Measurements from ENCODE around the gene DDX27.

DNA sequence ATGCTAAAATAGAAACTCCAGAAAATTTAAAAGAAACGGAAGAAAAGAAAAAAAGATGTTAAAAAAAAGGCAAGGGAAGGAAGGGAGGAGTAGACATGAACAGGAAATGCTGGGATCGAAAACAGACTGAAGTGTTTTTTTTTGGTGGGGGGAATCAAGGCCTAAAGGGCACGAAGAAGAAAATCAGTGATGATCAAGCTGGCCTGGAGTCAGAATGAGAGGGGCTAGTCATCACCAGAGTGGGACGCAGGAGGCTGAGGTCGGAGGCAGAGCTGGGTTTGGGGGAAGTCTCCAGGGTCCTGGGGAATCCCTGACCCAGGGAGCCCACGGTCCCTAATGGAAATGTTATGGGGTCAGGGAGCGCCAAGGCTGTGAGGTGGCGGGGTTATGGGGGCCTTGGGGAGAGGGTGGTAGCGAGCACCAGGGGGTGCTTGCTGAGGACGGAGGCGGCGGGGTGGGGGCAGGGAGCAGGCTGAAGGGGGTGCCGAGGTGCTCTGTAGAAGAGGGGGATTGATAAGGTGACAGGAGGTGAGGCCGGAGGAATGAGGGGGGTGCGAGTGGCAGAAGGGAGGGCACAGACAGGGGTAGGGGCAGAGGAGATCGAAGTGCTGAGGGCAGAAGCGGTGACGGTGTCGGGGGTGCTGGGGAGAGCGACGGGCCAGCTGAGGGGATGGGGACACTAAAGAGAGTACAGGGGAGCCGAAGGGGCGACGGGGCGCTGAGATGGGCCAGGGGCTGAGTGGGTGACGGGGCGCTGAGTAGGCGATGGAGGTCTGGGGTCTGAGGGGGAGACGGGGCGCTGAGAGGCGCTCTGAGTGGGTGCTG lies 58.0 kb downstream of the DDX27 start:
- TF ChIP-seq POLR2A (IDR thresholded peaks at IDR 0.05): no peak
- TF ChIP-seq EP300 (IDR thresholded peaks at IDR 0.05): no peak

Data from ovary (tissue), 1 donor.